Bronchial epithelial cell (primary cell): ENCODE data around the gene FAAH. TPM values are rescaled to one million over a fixed set of nuclear protein-coding genes. Genes with fewer than 3 reads are reported as not detected.

Experiments used
- DNase-seq: peaks from one replicate; pipeline ENCODE4 v3.0.0-alpha.2; 2010; ENCODE audit warnings: low read depth
- FAIRE-seq: peaks from 2 replicates; lab custom pipeline; 2011; peaks lifted over from hg19 to GRCh38; lab: Jason Lieb, UNC
- H3K27me3 ChIP-seq: 2 replicates; pipeline ENCODE4 v1.5.1; 2011; ENCODE audit warnings: low read length; ENCODE audit not compliant: control insufficient read depth, insufficient read depth
- H3K36me3 ChIP-seq: 2 replicates; pipeline ENCODE4 v1.5.1; 2011; ENCODE audit warnings: low read length; ENCODE audit not compliant: control insufficient read depth, insufficient read depth
- H3K4me3 ChIP-seq: 2 replicates; pipeline ENCODE4 v1.5.1; 2011; ENCODE audit warnings: mild to moderate bottlenecking, low read depth, low read length, control low read depth
- CTCF ChIP-seq: IDR thresholded peaks from 2 replicates; pipeline ENCODE4 v1.5.1; 2011; ENCODE audit warnings: mild to moderate bottlenecking, moderate library complexity, low read length, control low read depth, inconsistent platforms; ENCODE audit not compliant: insufficient read depth, severe bottlenecking
- total RNA-seq: library from RNA; depleted of rRNA; stranded (reverse); fragments of >200 nt; gene quantifications from 2 replicates; pipeline ENCODE4 v1.2.1, GENCODE V29; 2014

Gene FAAH
- total RNA-seq, 1 donor from 2014 or later, result 10.5 TPM

GRCh38 chr1:46411601-46412341, 17.7 kb downstream of the FAAH start:
- Histone ChIP-seq H3K4me3 (no peak overlapping the region), H3K36me3 (peaks cover 6% of the 10 kb centered on the region), H3K27me3 (no peaks in the 10 kb centered on the region)
- TF ChIP-seq CTCF, result peak; percentile 55
- no peak for FAIRE-seq
- DNase-seq, result no peak

GRCh38 chr1:46412893-46413595, 18.9 kb downstream of the FAAH start:
- FAIRE-seq, result no peak

GRCh38 chr1:46413596-46413985, 19.5 kb downstream of the FAAH start:
- H3K4me3 ChIP-seq, result no peak overlapping the region
- H3K27me3 ChIP-seq, result no peaks in the 10 kb centered on the region
- TF ChIP-seq CTCF, result peak; percentile 22
- FAIRE-seq, result no peak
- peaks cover 4% of the 10 kb centered on the region for H3K36me3 ChIP-seq
- no peak for DNase-seq

More at GRCh38 chr1:46412893-46413595, 18.9 kb downstream of the FAAH start:
- H3K27me3 ChIP-seq, result no peaks in the 10 kb centered on the region
- peaks cover 5% of the 10 kb centered on the region for H3K36me3 ChIP-seq
- DNase-seq, result no peak
- no peak overlapping the region for H3K4me3 ChIP-seq
- no peak for TF ChIP-seq CTCF

- peak; percentile 28 for FAIRE-seq
- DNase-seq, result no peak
Observed at GRCh38 chr1:46415514-46415913, 21.4 kb downstream of the FAAH start.

GRCh38 chr1:46418976-46419375, 24.9 kb downstream of the FAAH start:
- no peak for TF ChIP-seq CTCF
- no peak for DNase-seq
- H3K36me3 ChIP-seq, result no peaks in the 10 kb centered on the region
- no peak overlapping the region for H3K4me3 ChIP-seq
- FAIRE-seq, result no peak
- H3K27me3 ChIP-seq, result peaks cover 2% of the 10 kb centered on the region

More at GRCh38 chr1:46415514-46415913, 21.4 kb downstream of the FAAH start:
- H3K4me3 ChIP-seq, result no peak overlapping the region
- TF ChIP-seq CTCF, result no peak
- no peaks in the 10 kb centered on the region for H3K36me3 ChIP-seq
- H3K27me3 ChIP-seq, result peaks cover 2% of the 10 kb centered on the region
